ENCODE measurements around the gene LRRC23. TPM values are rescaled to one million over a fixed set of nuclear protein-coding genes. Genes with fewer than 3 reads are reported as not detected.

LRRC23 gene
- total RNA-seq, 1 donor from 2014 or later = 11.6 TPM

DNA sequence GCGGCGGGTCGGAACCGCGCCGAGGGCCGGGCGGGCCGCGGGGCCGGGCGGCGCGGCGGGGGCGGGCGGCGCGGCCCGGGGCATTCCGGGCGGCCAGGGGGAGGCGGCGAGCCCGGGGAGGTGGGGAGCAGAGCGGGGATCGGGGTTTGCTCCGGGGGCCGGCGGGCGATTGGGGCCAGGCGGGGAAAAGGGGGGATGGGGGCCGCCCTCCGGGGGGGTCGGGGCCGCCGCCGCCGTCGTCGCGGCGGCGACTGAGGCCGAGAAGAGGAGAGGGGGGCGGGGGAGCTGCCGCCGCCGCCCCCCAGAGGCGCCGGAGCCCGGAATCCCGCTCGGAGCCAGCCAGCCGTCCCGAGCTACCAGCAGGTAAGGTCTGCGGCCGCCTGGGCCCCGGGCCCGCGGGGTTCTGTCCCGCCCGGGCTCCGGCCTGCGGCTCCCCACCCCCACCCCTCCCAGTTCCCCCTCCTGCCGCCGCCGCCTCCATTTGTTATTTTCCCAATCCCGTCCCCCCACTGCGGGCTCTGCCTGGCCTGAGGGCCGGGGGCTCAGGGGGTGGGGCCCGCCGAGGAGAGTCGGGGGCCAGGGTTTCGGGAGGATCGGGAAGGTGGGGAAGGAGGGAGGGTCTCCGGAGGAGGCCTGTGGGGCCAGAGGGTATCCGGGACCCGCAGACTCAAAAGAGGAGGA lies 23.5 kb downstream of the LRRC23 start:
- peak overlapping the region; percentile 97 for H3K27ac ChIP-seq (replicated peaks)
- no peak for DNase-seq
- TF ChIP-seq, protein P1, sequence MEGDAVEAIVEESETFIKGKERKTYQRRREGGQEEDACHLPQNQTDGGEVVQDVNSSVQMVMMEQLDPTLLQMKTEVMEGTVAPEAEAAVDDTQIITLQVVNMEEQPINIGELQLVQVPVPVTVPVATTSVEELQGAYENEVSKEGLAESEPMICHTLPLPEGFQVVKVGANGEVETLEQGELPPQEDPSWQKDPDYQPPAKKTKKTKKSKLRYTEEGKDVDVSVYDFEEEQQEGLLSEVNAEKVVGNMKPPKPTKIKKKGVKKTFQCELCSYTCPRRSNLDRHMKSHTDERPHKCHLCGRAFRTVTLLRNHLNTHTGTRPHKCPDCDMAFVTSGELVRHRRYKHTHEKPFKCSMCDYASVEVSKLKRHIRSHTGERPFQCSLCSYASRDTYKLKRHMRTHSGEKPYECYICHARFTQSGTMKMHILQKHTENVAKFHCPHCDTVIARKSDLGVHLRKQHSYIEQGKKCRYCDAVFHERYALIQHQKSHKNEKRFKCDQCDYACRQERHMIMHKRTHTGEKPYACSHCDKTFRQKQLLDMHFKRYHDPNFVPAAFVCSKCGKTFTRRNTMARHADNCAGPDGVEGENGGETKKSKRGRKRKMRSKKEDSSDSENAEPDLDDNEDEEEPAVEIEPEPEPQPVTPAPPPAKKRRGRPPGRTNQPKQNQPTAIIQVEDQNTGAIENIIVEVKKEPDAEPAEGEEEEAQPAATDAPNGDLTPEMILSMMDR (IDR thresholded peaks at IDR 0.05; ENCODE audit: borderline replicate concordance) = no peak
- H3K36me3 ChIP-seq = no peaks in the 10 kb centered on the region
- intact Hi-C loops (cut with micrococcal nuclease) = no loop called here
- H3K4me1 ChIP-seq = peaks cover 87% of the 10 kb centered on the region
- H3K9me3 ChIP-seq (replicated peaks) = no peaks in the 10 kb centered on the region
- H3K27me3 ChIP-seq (ENCODE audit: low read depth) = no peaks in the 10 kb centered on the region
- peak overlapping the region; percentile 92 for H3K4me3 ChIP-seq

DNA sequence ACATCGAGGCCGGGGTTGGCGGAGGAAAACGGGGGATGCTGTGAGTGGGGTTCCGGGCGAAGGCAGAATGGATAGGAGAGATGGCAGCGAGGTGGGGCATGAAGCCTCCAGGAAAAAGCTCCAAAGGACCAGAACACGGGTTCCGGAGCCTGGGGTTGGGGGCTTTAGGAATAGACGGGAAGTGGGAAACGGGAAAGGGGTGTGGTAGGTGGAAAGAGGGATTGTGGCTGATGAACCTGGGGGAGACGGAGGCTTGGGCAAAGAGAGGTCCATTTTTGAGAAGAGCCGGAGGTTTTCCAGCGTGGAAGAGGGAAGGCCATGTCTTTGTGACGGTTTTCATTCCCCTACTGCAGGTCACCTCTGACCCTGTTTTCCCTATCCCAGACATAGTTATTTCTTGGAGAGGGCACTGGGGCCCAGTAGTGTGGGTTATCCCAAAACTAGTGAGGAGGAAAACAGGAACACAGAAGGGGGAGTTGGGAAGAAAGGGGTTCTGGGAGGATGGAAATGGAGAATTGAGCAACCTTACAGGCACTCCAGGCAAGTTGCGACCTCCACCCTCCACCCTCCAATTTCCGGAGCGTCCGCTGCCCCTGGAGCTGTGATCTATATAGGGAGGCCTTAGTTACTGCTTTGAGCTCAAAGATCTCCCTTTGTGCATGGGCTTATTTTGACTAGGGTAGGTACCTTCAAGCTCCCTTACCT lies 24.2 kb downstream of the LRRC23 start:
- H3K4me1 ChIP-seq = peaks cover 93% of the 10 kb centered on the region
- no peaks in the 10 kb centered on the region for H3K9me3 ChIP-seq (replicated peaks)
- H3K27ac ChIP-seq (replicated peaks) = peak overlapping the region; percentile 97
- TF ChIP-seq, protein P1 (IDR thresholded peaks at IDR 0.05; ENCODE audit: borderline replicate concordance) = no peak
- peak overlapping the region; percentile 92 for H3K4me3 ChIP-seq
- DNase-seq = no peak
- H3K36me3 ChIP-seq = no peaks in the 10 kb centered on the region
- intact Hi-C loops (cut with micrococcal nuclease) = no loop called here
- H3K27me3 ChIP-seq (ENCODE audit: low read depth) = no peaks in the 10 kb centered on the region

DNA sequence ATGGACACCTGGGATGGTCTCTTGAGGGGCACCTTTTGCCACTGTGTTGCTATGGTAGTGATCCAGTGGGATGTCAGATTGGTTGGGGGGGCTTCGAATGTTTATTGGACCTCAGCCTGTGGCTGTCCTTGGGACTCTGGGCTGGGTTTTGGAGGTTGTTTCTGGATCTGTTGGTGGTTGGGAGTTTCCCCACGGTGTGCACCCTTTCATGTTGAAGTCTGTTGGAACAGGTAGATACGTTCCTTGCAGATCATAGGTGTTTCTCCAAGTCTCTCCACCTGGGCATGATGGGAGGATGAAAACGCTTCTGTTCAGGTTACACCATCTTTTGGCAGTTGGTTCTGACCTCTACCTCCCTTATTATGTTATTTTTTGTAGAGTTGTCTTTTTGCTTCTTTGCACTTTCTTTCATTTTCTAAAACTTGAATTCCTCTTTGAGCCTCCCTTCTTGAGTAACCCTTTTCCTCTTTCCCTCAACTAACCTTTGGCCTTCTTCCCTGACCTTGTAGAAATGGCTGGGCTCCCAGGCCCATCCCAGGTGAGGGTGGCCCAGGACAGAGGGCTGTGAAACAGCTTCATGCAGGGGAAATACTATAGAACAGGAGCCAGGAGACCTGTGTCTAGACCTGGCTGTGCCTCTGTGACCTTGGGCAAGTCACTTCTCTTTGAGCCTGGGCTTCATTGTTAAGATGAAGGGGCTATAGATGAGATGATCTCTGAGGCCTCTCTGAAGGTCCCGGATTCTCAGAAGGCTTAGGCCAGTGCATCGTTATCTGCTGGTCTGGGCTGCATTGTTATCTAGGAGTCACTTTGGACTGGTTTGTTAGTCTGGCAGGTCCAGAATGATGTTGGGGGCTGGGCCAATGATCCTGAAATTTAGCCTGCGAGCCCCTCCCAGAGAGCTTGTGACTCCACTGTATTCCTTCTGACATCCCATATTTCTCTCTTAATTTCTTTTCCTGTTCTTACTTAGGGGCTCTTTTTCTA lies 25.1 kb downstream of the LRRC23 start:
- Histone ChIP-seq H3K9me3 (replicated peaks) (no peaks in the 10 kb centered on the region), H3K4me1 (peaks cover 94% of the 10 kb centered on the region), H3K27me3 (ENCODE audit: low read depth) (no peaks in the 10 kb centered on the region), H3K27ac (replicated peaks) (peak overlapping the region; percentile 97), H3K36me3 (peaks cover 1% of the 10 kb centered on the region), H3K4me3 (peak overlapping the region; percentile 92)
- DNase-seq = no peak
- TF ChIP-seq, protein P1 (IDR thresholded peaks at IDR 0.05; ENCODE audit: borderline replicate concordance) = no peak
- intact Hi-C loops (cut with micrococcal nuclease) = no loop called here

DNA sequence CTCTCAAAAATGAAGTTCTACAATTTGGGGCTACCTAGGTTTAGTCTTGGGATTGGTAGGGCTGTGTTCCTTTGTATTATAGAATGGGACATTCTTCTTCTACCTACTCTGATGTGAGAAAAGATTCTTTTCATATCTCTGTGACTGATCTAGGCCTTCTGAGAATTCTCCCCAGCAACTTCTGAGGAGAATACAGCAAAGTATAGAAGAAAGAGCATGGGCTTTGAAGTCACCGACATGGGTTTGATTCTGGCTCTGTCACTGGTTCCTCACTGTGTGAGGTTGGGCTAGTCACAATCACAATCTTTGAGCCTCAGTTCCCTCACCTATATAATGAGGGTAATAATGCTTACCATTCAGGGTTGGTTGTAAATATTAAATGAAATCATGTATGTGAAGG lies 28.1 kb downstream of the LRRC23 start:
- Histone ChIP-seq H3K27ac (replicated peaks) (peak overlapping the region; percentile 97), H3K27me3 (ENCODE audit: low read depth) (no peaks in the 10 kb centered on the region), H3K4me1 (peaks cover 95% of the 10 kb centered on the region), H3K4me3 (no peak overlapping the region), H3K9me3 (replicated peaks) (no peaks in the 10 kb centered on the region), H3K36me3 (peaks cover 16% of the 10 kb centered on the region)
- intact Hi-C loops (cut with micrococcal nuclease) = no loop called here
- TF ChIP-seq, protein P1 (IDR thresholded peaks at IDR 0.05; ENCODE audit: borderline replicate concordance) = no peak
- no peak for DNase-seq

DNA sequence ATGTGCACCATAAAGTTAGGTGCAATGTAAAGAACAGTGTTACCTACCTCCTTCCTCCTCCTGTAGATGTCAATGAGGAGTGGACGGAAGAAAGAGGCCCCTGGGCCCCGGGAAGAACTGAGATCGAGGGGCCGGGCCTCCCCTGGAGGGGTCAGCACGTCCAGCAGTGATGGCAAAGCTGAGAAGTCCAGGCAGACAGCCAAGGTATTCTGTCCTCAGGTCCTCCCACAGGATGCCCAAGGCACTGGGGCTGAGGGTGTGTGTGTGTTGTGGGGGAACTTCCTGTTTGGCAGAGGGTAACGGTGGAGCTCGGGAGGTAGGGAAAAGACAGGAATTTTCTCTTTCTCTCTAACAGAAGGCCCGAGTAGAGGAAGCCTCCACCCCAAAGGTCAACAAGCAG lies 29.5 kb downstream of the LRRC23 start:
- DNase-seq = peak; percentile 54
- peak overlapping the region; percentile 97 for H3K27ac ChIP-seq (replicated peaks)
- H3K27me3 ChIP-seq (ENCODE audit: low read depth) = no peaks in the 10 kb centered on the region
- H3K36me3 ChIP-seq = peaks cover 16% of the 10 kb centered on the region
- TF ChIP-seq, protein P1 (IDR thresholded peaks at IDR 0.05; ENCODE audit: borderline replicate concordance) = no peak
- H3K9me3 ChIP-seq (replicated peaks) = no peaks in the 10 kb centered on the region
- peaks cover 96% of the 10 kb centered on the region for H3K4me1 ChIP-seq
- peak overlapping the region; percentile 24 for H3K4me3 ChIP-seq
- intact Hi-C loops (cut with micrococcal nuclease) = no loop called here

Measured in left ventricle myocardium inferior (tissue), 1 donor.